Activated CD8-positive, alpha-beta T cell treated with anti-CD3 and anti-CD28 coated beads for 36 hours (primary cell): ENCODE measurements around the gene NKPD1. TPM values are rescaled to one million over a fixed set of nuclear protein-coding genes. Genes with fewer than 3 reads are reported as not detected.
A peak's percentile ranks its signal among the peaks of the same experiment; 100 is the strongest.
"Not testable (repeated sequence)": the region's sequence is repeated elsewhere in the genome, so short reads cannot be mapped to it uniquely, and the experiment has no call there.

Experiments used
- ATAC-seq: fragments of 200-7000 bp; cut with Tn5 transposase; one replicate; pipeline ENCODE4 v1.10.0; 2021; ENCODE audit warnings: mild to moderate bottlenecking, moderate library complexity
- CTCF ChIA-PET: fragments of 350-600 bp; sonication (Branson Sonifier 250); formaldehyde crosslinking; loops from one replicate; lab custom pipeline; 2021; ENCODE audit warnings: antibody characterized with exemption; lab: Charles Lee
- POLR2A ChIA-PET: fragments of 350-600 bp; sonication (Branson Sonifier 250); formaldehyde crosslinking; loops from one replicate; lab custom pipeline; 2021; ENCODE audit warnings: antibody characterized with exemption; lab: Charles Lee
- DNase-seq: peaks from one replicate; pipeline ENCODE4 v3.0.0-alpha.2; 2020
- H3K27ac Mint-ChIP-seq: one replicate; pipeline ENCODE4 v1.8.0; 2021; ENCODE audit warnings: mild to moderate bottlenecking, mixed read lengths
- H3K27me3 Mint-ChIP-seq: one replicate; pipeline ENCODE4 v1.8.0; 2021; ENCODE audit warnings: mixed read lengths
- H3K36me3 Mint-ChIP-seq: one replicate; pipeline ENCODE4 v1.8.0; 2021; ENCODE audit warnings: low read depth, mixed read lengths
- H3K4me1 Mint-ChIP-seq: one replicate; pipeline ENCODE4 v1.8.0; 2021; ENCODE audit warnings: low read depth, mixed read lengths
- H3K4me3 Mint-ChIP-seq: one replicate; pipeline ENCODE4 v1.8.0; 2021; ENCODE audit warnings: mild to moderate bottlenecking, moderate library complexity, mixed read lengths
- H3K9me3 Mint-ChIP-seq: one replicate; pipeline ENCODE4 v1.8.0; 2021; ENCODE audit warnings: mixed read lengths
- intact Hi-C: fragments of 100-400 bp; cut with micrococcal nuclease; formaldehyde crosslinking; loops from one replicate; pipeline ENCODE4 v1.10.0; 2022
- total RNA-seq, 2 experiments: library from RNA; stranded (reverse); gene quantifications; one replicate each; pipeline ENCODE4 v1.2.3, GENCODE V29; 2021
- TF ChIP-seq, protein P1 (sequence below): fragments of 200-600 bp; IDR thresholded peaks from one replicate; pipeline ENCODE4 v1.8.0; 2022; ENCODE audit warnings: antibody characterized with exemption, mild to moderate bottlenecking

NKPD1 gene
- total RNA-seq, 2 experiments from 2014 or later = 0.07 to 0.16 TPM

DNA sequence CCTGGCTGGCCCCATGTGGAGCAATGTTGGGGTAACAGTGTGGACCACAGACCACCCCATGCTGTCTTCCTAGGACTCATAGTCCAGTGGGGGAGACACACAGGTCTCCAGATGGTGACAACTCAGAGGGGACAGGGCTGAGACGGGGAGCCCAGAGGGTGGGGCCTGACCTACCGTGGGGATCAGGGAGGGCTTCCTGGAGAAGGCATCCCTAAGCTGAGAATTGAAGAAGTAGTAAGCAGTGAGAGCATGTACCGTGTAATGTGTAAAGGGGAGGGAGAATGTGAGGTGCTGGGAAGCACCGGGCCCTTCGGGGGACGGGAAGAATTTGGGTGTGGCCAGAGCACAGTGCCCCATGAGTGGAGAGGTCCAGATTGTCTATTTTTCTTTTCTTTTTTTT lies 36.8 kb downstream of the NKPD1 start:
- CTCF ChIA-PET = interaction anchor here (1.5 to 2.9 kb wide), 5 partner anchors 11 to 44 kb away, joined by 3 to 25 read pairs (median 11); partner anchors contain the start of gene PPP1R37
- no peaks in the 10 kb centered on the region for H3K27me3 Mint-ChIP-seq
- H3K27ac Mint-ChIP-seq = no peak overlapping the region
- ATAC-seq = no peak
- intact Hi-C loops = no loop called here
- peaks cover 50% of the 10 kb centered on the region for H3K4me1 Mint-ChIP-seq
- no peaks in the 10 kb centered on the region for H3K9me3 Mint-ChIP-seq
- H3K4me3 Mint-ChIP-seq = no peak overlapping the region
- H3K36me3 Mint-ChIP-seq = no peaks in the 10 kb centered on the region
- POLR2A ChIA-PET = interaction anchor here (0.9 kb wide), 1 partner anchor 32 kb away, joined by 3 read pairs; no protein-coding TSS in a partner anchor
- TF ChIP-seq, protein P1, sequence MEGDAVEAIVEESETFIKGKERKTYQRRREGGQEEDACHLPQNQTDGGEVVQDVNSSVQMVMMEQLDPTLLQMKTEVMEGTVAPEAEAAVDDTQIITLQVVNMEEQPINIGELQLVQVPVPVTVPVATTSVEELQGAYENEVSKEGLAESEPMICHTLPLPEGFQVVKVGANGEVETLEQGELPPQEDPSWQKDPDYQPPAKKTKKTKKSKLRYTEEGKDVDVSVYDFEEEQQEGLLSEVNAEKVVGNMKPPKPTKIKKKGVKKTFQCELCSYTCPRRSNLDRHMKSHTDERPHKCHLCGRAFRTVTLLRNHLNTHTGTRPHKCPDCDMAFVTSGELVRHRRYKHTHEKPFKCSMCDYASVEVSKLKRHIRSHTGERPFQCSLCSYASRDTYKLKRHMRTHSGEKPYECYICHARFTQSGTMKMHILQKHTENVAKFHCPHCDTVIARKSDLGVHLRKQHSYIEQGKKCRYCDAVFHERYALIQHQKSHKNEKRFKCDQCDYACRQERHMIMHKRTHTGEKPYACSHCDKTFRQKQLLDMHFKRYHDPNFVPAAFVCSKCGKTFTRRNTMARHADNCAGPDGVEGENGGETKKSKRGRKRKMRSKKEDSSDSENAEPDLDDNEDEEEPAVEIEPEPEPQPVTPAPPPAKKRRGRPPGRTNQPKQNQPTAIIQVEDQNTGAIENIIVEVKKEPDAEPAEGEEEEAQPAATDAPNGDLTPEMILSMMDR = no peak
- DNase-seq = no peak

DNA sequence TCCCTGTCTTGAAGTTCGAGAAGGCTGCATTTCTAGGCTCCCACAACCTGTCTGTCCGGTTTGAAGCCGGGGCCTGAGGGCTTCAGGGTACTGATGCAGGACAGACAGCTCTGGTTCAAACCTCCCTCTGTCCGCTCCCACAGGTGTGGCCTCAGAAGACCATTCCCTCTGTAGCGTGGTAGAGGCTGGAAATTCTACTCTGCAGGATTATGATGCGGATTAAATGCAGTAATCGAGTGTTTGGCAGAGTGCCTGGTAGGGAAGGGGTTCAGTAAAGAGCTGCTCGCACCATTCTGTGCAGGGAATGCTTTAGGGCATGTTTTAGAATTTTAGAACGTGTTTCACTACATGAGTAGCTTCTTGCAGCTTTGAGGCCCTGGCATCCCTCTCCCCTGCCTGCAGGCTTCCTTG lies 37.3 kb downstream of the NKPD1 start:
- no peak overlapping the region for H3K4me3 Mint-ChIP-seq
- intact Hi-C loops = no loop called here
- H3K27me3 Mint-ChIP-seq = no peaks in the 10 kb centered on the region
- CTCF ChIA-PET = no interaction called here
- no peak overlapping the region for H3K27ac Mint-ChIP-seq
- no peaks in the 10 kb centered on the region for H3K9me3 Mint-ChIP-seq
- H3K36me3 Mint-ChIP-seq = no peaks in the 10 kb centered on the region
- peaks cover 55% of the 10 kb centered on the region for H3K4me1 Mint-ChIP-seq
- ATAC-seq (no peak), DNase-seq (no peak)
- POLR2A ChIA-PET = no interaction called here
- TF ChIP-seq, protein P1 = no peak

DNA sequence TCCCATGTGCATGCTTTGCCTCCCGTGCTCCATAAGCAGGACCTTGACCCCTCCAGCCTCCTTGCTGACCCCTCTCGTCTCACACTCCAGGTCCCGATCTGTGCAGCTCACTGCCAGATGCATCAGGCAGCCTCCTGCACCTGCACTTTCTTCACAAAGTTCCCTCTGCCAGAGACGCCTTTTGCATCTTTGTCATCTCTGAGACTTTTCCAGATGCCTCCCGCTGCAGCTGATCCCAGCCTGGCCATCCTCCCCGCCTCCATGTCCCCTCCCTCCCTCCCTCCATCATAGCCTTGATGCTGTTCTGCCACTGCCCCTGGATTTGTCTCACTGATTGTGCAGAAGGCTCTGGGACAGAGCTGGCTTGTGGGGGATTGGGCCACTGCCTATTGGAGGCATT lies 38.0 kb downstream of the NKPD1 start:
- no peak overlapping the region for H3K27ac Mint-ChIP-seq
- H3K36me3 Mint-ChIP-seq = no peaks in the 10 kb centered on the region
- peaks cover 61% of the 10 kb centered on the region for H3K4me1 Mint-ChIP-seq

DNA sequence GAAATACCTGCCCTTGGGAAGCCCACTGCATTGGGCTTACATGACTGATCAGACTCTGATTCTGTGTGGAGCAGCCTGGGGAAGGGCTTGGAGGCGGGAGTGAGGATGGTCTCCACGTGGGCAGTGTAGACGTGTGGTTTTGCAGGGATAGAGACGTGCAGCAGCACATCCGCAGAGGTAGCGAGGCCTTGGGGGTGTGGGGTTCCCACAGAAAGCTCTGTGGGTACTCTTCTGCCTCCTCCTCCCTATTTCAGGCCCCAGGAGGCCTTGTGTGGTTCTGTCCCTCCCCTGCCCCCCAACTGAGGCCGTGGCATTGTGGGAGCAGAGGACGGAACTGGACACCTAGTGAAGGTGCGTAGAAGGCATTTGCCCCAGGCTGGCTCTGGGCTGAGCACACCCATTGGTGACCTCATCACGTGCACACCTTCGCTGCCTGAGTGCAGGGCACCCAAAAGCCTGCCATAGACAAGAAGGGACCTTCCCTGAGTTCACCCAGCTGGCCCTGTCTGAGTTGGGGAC lies 38.9 kb downstream of the NKPD1 start:
- peak; percentile 11 for ATAC-seq
- Mint-ChIP-seq H3K4me3 (peak overlapping the region; percentile 28), H3K36me3 (no peaks in the 10 kb centered on the region), H3K27me3 (no peaks in the 10 kb centered on the region), H3K9me3 (no peaks in the 10 kb centered on the region), H3K4me1 (peaks cover 68% of the 10 kb centered on the region), H3K27ac (peak overlapping the region; percentile 85)
- intact Hi-C loops = no loop called here
- TF ChIP-seq, protein P1 = no peak
- ChIA-PET POLR2A (interaction anchor here (1.1 kb wide), 1 partner anchor 64 kb away, joined by 3 read pairs; no protein-coding TSS in a partner anchor), CTCF (interaction anchor here (1.1 kb wide), 1 partner anchor 19 kb away, joined by 3 read pairs; no protein-coding TSS in a partner anchor)
- DNase-seq = peak; percentile 49

More for the DNA sequence above, 38.0 kb downstream of the NKPD1 start:
- intact Hi-C loops = no loop called here
- H3K27me3 Mint-ChIP-seq = no peaks in the 10 kb centered on the region
- no peak for DNase-seq
- no peaks in the 10 kb centered on the region for H3K9me3 Mint-ChIP-seq
- POLR2A ChIA-PET = interaction anchor here (0.6 to 1.1 kb wide), 2 partner anchors 63 to 87 kb away, joined by 3 read pairs; no protein-coding TSS in a partner anchor
- no peak overlapping the region for H3K4me3 Mint-ChIP-seq
- CTCF ChIA-PET = no interaction called here
- no peak for ATAC-seq
- TF ChIP-seq, protein P1 = no peak

DNA sequence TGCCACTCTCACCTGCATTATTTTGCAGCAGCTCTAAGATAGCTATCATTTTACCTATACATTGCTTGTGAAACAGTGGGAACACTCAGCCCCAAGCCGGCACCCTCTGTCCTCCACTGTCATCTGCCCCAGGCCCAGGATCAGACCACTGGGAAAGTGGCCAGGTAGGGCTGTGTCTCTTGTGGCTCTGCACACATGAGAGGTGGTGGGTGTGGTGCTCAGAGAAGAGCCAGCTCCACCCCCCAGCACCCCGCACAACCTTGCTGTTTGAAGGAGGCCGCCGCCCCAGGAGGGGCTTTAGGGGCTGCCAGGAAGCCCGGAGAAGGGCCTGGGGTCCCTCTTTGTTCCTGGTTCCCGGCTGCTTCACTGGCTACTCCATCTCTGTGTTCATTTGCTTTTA lies 41.2 kb downstream of the NKPD1 start:
- CTCF ChIA-PET = interaction anchor here (1.2 to 1.5 kb wide), 2 partner anchors 9 to 15 kb away, joined by 3 read pairs; no protein-coding TSS in a partner anchor

DNA sequence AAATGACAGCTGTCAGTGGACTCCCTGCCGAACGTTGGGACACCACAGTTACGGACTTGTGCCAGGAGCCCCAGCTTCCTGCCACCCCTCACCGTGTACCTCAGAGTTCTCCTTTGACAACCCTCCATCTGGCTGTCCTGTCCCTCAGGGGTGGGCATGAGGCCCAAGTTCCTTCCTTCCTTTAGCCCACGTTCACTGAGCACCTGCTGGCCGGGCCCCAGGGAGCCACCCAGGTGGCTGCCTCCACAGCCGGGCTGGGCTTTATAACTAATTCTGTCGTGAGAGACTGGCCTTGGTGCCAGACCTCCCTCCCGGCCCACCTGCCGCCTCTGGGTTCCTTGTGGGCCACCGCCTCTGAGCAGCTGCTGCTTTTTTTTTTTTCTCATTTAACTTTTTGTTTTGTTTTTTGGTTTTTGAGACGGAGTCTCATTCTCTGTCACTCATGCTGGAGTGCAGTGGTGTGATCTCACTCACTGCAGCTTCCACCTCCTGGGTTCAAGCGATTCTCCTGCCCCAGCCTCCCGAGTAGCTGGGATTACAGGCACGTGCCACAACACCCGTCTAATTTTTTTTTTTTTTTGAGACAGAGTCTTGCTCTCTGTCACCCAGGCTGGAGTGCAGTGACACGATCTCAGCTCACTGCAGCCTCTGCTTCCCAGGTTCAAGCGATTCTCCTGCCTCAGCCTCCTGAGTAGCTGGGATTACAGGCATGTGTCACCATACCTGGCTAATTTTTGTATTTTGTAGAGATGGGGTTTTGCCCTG lies 42.0 kb downstream of the NKPD1 start:
- H3K36me3 Mint-ChIP-seq, ATAC-seq, H3K9me3 Mint-ChIP-seq, intact Hi-C loops, H3K27me3 Mint-ChIP-seq: not testable (repeated sequence)
- Mint-ChIP-seq H3K4me3 (peak overlapping the region; percentile 44), H3K27ac (peak overlapping the region; percentile 79), H3K4me1 (peaks cover 83% of the 10 kb centered on the region)
- POLR2A ChIA-PET = interaction anchor here (0.5 to 2.1 kb wide), 6 partner anchors 16 to 59 kb away, joined by 3 to 14 read pairs (median 7); partner anchors contain the start of gene PPP1R37
- CTCF ChIA-PET = interaction anchor here (1.0 to 1.9 kb wide), 5 partner anchors 10 to 30 kb away, joined by 3 to 11 read pairs (median 3); partner anchors contain the start of gene PPP1R37
- DNase-seq = peak; percentile 44

More for the DNA sequence above, 41.2 kb downstream of the NKPD1 start:
- ATAC-seq = no peak
- no peaks in the 10 kb centered on the region for H3K27me3 Mint-ChIP-seq
- no peaks in the 10 kb centered on the region for H3K36me3 Mint-ChIP-seq
- H3K4me3 Mint-ChIP-seq = no peak overlapping the region
- no peaks in the 10 kb centered on the region for H3K9me3 Mint-ChIP-seq
- POLR2A ChIA-PET = interaction anchor here (2.1 kb wide), 2 partner anchors 16 to 27 kb away, joined by 7 read pairs; partner anchors contain the start of gene PPP1R37
- H3K4me1 Mint-ChIP-seq = peaks cover 78% of the 10 kb centered on the region
- intact Hi-C loops = no loop called here
- TF ChIP-seq, protein P1 = no peak
- no peak for DNase-seq
- no peak overlapping the region for H3K27ac Mint-ChIP-seq
